ENCODE data around the gene C6orf132.

The C6orf132 gene

GRCh38 chr6:42068872-42069522 lies 73.4 kb downstream of the C6orf132 start:
- no peak for FAIRE-seq

GRCh38 chr6:42068173-42068572 lies 74.2 kb downstream of the C6orf132 start:
- FAIRE-seq: no peak

DNA sequence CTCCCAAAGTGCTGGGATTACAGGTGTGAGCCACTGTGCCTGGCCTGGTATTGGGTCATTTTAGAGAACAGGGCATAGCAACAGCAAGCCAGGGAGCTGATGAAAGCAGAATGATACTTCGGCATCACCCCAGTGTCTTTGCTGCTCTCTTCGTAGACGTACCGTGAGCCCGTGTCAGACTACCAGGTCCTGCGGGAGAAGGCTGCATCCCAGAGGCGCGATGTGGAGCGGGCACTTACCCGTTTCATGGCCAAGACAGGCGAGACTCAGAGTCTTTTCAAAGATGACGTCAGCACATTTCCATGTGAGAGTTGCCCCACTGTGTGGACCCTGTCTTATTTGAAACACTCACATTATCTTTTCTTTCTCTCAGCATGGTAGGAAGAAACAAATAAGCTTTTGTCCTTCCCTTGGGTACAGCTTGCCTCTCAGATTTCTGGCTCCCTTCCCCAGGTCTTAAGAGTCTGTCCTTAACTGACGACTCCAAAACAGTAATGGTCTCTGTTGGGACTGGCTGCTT lies 76.2 kb downstream of the C6orf132 start:
- FAIRE-seq: no peak

- FAIRE-seq: no peak
Observed at GRCh38 chr6:42059743-42060142, 82.7 kb downstream of the C6orf132 start.

- no peak for FAIRE-seq
Observed at GRCh38 chr6:42053601-42054000, 88.8 kb downstream of the C6orf132 start.

DNA sequence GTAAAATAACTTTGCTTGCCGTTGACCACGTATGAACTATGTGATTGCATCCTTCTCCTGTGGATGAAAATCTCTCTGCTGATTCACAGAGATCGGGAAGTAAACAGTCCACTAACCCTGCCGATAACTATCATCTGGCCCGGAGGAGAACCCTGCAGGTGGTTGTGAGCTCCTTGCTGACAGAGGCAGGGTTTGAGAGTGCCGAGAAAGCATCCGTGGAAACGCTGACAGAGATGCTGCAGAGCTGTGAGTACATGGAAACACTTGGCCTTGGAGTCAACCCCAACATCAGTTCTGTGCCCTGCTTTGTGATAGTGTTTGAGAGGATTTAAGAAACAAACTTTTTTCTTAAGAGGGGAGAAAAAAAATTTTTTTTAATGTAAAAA lies 91.2 kb downstream of the C6orf132 start:
- FAIRE-seq: no peak

Measured in TTC549 (cell line).